OCI-LY1 (cell line): ENCODE data around the gene CASQ1.
A peak's percentile ranks its signal among the peaks of the same experiment; 100 is the strongest.

Experiments used
- H2AFZ ChIP-seq: fragments of 200-600 bp; sonication (generic), shearing (Covaris generic); 2 replicates; pipeline ENCODE4 v1.6.0; 2014; ENCODE audit warnings: antibody characterized with exemption, mild to moderate bottlenecking, low read length
- H3F3A ChIP-seq: fragments of 200-600 bp; sonication (generic), shearing (Covaris generic); 2 replicates; pipeline ENCODE4 v1.6.0; 2014; ENCODE audit warnings: mild to moderate bottlenecking, antibody characterized with exemption, low read length, moderate library complexity; ENCODE audit not compliant: insufficient read depth
- H3K27ac ChIP-seq: fragments of 200-600 bp; sonication (generic); 2 replicates; pipeline ENCODE4 v1.5.1; 2014; ENCODE audit warnings: low read length, mixed run types, mild to moderate bottlenecking, low read depth; ENCODE audit not compliant: poor library complexity, severe bottlenecking
- H3K27me3 ChIP-seq: fragments of 200-600 bp; sonication (generic); 2 replicates; pipeline ENCODE4 v1.6.0; 2014; ENCODE audit warnings: antibody characterized with exemption, mild to moderate bottlenecking, low read length, moderate library complexity; ENCODE audit not compliant: insufficient read depth
- H3K36me3 ChIP-seq: fragments of 200-600 bp; sonication (generic); 2 replicates; pipeline ENCODE4 v1.6.1; 2014; ENCODE audit warnings: mild to moderate bottlenecking, antibody characterized with exemption, low read length, moderate library complexity, mixed read lengths; ENCODE audit not compliant: insufficient read depth
- H3K4me1 ChIP-seq: fragments of 200-600 bp; sonication (generic); 2 replicates; pipeline ENCODE4 v1.5.1; 2014; ENCODE audit warnings: mild to moderate bottlenecking, low read length, moderate library complexity; ENCODE audit not compliant: insufficient read depth, severe bottlenecking
- H3K4me2 ChIP-seq: fragments of 200-600 bp; sonication (generic), shearing (Covaris generic); 2 replicates; pipeline ENCODE4 v1.6.1; 2014; ENCODE audit warnings: low read length
- H3K4me3 ChIP-seq: fragments of 200-600 bp; sonication (generic); 2 replicates; pipeline ENCODE4 v1.5.1; 2014; ENCODE audit warnings: low read length, low read depth, mild to moderate bottlenecking, mixed read lengths; ENCODE audit not compliant: poor library complexity, severe bottlenecking
- H3K79me2 ChIP-seq: fragments of 200-600 bp; shearing (Covaris generic); 2 replicates; pipeline ENCODE4 v1.6.1; 2016; ENCODE audit warnings: mixed run types, low read length, mixed read lengths; ENCODE audit not compliant: insufficient read depth
- H3K9ac ChIP-seq: fragments of 200-600 bp; sonication (generic), shearing (Covaris generic); 2 replicates; pipeline ENCODE4 v1.6.1; 2014; ENCODE audit warnings: mild to moderate bottlenecking, low read length, mixed read lengths
- H3K9me2 ChIP-seq: fragments of 200-600 bp; sonication (generic), shearing (Covaris generic); 2 replicates; pipeline ENCODE4 v1.6.1; 2014; ENCODE audit warnings: low read depth, mild to moderate bottlenecking, low read length, mixed read lengths
- H3K9me3 ChIP-seq: fragments of 200-600 bp; shearing (Covaris generic); 2 replicates; pipeline ENCODE4 v1.6.1; 2014; ENCODE audit warnings: low read length, mixed read lengths
- H4K20me1 ChIP-seq: fragments of 200-600 bp; sonication (generic), shearing (Covaris generic); 2 replicates; pipeline ENCODE4 v1.6.0; 2016; ENCODE audit warnings: mild to moderate bottlenecking, low read length; ENCODE audit not compliant: insufficient read depth
- EZH2 ChIP-seq: fragments of 200-600 bp; sonication (generic), shearing (Covaris generic); IDR thresholded peaks from 2 replicates; pipeline ENCODE4 v1.8.0; 2017; ENCODE audit warnings: borderline replicate concordance, mixed run types, mild to moderate bottlenecking, antibody characterized with exemption, low read length, moderate library complexity, mixed read lengths
- TF ChIP-seq, protein P1 (sequence below): fragments of 200-600 bp; sonication (generic), shearing (Covaris generic); IDR thresholded peaks from 2 replicates; pipeline ENCODE4 v1.5.1; 2017; ENCODE audit warnings: mild to moderate bottlenecking, antibody characterized with exemption, low read length, moderate library complexity, mixed read lengths

Gene CASQ1

DNA sequence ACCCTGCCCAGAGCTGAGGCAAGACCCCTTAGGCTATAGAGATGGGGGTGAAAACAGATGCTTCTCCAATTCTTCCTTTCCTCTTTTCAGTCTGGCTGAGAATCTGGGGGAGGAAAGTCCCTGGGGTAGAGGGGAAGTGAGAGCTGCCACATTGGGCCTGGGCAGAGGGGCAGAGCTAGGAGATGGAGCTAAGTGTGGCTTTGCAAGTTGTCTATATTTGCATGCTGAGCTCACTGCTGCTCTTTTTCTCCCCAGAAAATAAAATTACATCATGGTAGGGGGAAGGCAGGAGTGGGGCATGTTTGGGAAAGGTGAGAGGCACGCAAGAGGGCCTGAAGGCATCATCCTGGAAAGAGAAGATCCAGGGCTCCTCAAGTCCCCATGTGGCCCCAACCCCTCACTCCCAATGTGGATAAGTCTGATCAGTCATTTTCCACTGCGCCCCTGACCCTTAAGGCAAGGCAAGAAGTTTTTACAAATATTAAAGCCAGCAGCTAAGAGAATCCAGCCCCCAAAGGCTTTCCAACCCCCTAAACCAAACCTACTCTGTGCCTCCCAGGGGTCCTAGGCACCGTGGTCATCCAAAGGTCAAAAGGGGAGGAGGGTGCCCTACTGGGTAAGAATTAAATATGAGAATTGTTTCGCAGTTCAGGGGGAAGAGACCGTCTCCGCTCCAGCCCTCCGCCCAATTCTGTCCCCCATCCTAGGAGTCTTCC is 14.3 kb downstream of the CASQ1 start:
- H3F3A ChIP-seq = no peaks in the 10 kb centered on the region

GRCh38 chr1:160205242-160206035 is 15.1 kb downstream of the CASQ1 start, which contains the start of gene PEA15:
TSS of gene PEA15 (plus strand) at chr1:160205384. CDS start at chr1:160211545, 6,161 bp downstream.
- no peaks in the 10 kb centered on the region for H3K79me2 ChIP-seq
- peak within 1 kb of the TSS; percentile 96 for H3K4me3 ChIP-seq
- TF ChIP-seq, protein P1, sequence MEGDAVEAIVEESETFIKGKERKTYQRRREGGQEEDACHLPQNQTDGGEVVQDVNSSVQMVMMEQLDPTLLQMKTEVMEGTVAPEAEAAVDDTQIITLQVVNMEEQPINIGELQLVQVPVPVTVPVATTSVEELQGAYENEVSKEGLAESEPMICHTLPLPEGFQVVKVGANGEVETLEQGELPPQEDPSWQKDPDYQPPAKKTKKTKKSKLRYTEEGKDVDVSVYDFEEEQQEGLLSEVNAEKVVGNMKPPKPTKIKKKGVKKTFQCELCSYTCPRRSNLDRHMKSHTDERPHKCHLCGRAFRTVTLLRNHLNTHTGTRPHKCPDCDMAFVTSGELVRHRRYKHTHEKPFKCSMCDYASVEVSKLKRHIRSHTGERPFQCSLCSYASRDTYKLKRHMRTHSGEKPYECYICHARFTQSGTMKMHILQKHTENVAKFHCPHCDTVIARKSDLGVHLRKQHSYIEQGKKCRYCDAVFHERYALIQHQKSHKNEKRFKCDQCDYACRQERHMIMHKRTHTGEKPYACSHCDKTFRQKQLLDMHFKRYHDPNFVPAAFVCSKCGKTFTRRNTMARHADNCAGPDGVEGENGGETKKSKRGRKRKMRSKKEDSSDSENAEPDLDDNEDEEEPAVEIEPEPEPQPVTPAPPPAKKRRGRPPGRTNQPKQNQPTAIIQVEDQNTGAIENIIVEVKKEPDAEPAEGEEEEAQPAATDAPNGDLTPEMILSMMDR = no peak
- TF ChIP-seq EZH2 = no peak
- no peaks in the 10 kb centered on the region for H3F3A ChIP-seq
- peaks cover 19% of the 10 kb centered on the region; the same call in 1 of the 2 replicates for H3K36me3 ChIP-seq
- H3K4me2 ChIP-seq = peak within 1 kb of the TSS; percentile 81
- no peaks in the 10 kb centered on the region for H3K27me3 ChIP-seq
- H4K20me1 ChIP-seq = no peaks in the 10 kb centered on the region
- peaks cover 25% of the 10 kb centered on the region for H3K4me1 ChIP-seq
- H2AFZ ChIP-seq = no peak within 1 kb of the TSS
- H3K27ac ChIP-seq = peak within 1 kb of the TSS; percentile 90
- H3K9me2 ChIP-seq = no peaks in the 10 kb centered on the region
- H3K9me3 ChIP-seq = no peaks in the 10 kb centered on the region
- H3K9ac ChIP-seq = peak within 1 kb of the TSS; percentile 96

More for the DNA sequence above, 14.3 kb downstream of the CASQ1 start:
- H3K27me3 ChIP-seq = no peaks in the 10 kb centered on the region
- H3K4me1 ChIP-seq = peaks cover 25% of the 10 kb centered on the region
- H3K4me2 ChIP-seq = peak overlapping the region; percentile 68
- no peaks in the 10 kb centered on the region for H3K9me2 ChIP-seq
- peaks cover 12% of the 10 kb centered on the region; the same call in 1 of the 2 replicates for H3K36me3 ChIP-seq
- H4K20me1 ChIP-seq = no peaks in the 10 kb centered on the region
- TF ChIP-seq EZH2 = no peak
- TF ChIP-seq, protein P1 = no peak
- H3K27ac ChIP-seq = peak overlapping the region; percentile 90
- no peaks in the 10 kb centered on the region for H3K79me2 ChIP-seq
- peak overlapping the region; percentile 96 for H3K4me3 ChIP-seq
- H2AFZ ChIP-seq = no peak overlapping the region
- H3K9ac ChIP-seq = peak overlapping the region; percentile 64
- no peaks in the 10 kb centered on the region for H3K9me3 ChIP-seq

- Histone ChIP-seq H4K20me1 (no peaks in the 10 kb centered on the region), H3K27me3 (no peaks in the 10 kb centered on the region), H3K4me3 (peak overlapping the region; percentile 96), H3F3A (no peaks in the 10 kb centered on the region), H3K27ac (peak overlapping the region; percentile 70), H3K9me3 (no peaks in the 10 kb centered on the region), H3K4me2 (peak overlapping the region; percentile 81), H3K9me2 (no peaks in the 10 kb centered on the region), H3K9ac (peak overlapping the region; percentile 96), H3K4me1 (peaks cover 25% of the 10 kb centered on the region), H2AFZ (no peak overlapping the region), H3K79me2 (no peaks in the 10 kb centered on the region), H3K36me3 (peaks cover 25% of the 10 kb centered on the region; the same call in 1 of the 2 replicates)
- TF ChIP-seq, protein P1 = no peak
- no peak for TF ChIP-seq EZH2
These were observed 15.6 kb downstream of the CASQ1 start for GRCh38 chr1:160206036-160206389.
